SK-N-SH (cell line): ENCODE measurements around the gene WLS. TPM values are rescaled to one million over a fixed set of nuclear protein-coding genes. Genes with fewer than 3 reads are reported as not detected.

Experiments
- CTCF ChIA-PET: fragments of 300-600, 350-600 bp; formaldehyde crosslinking; extraction: SDS; loops from one replicate; lab custom pipeline; 2021; lab: Yijun Ruan, JAX
- POLR2A ChIA-PET: fragments of 350-600 bp; sonication (Branson Sonifier 250); formaldehyde crosslinking; extraction: SDS; loops from one replicate; lab custom pipeline; 2020; ENCODE audit warnings: antibody characterized with exemption, inconsistent platforms; lab: Yijun Ruan, JAX
- DNase-seq: peaks from one replicate; pipeline ENCODE4 v3.0.0; 2012
- H2AFZ ChIP-seq: fragments of 200-600 bp; sonication (generic); 2 replicates; pipeline ENCODE4 v1.8.1; 2016; ENCODE audit warnings: antibody characterized with exemption, mild to moderate bottlenecking, low read depth
- H3F3A ChIP-seq: fragments of 200-600 bp; sonication (generic); replicated peaks from 2 replicates; pipeline ENCODE3; 2016; ENCODE audit warnings: antibody characterized with exemption, mild to moderate bottlenecking; ENCODE audit not compliant: insufficient read depth
- H3K27ac ChIP-seq, 2 experiments: fragments of 200-500 bp in 1 of 2; fragments of 200-600 bp in 1 of 2; sonication (Bioruptor generic) in 1 of 2; sonication (generic), shearing (Covaris generic) in 1 of 2; 2 replicates each; pipeline versions ENCODE4 v1.5.1 to v1.6.1; 2014 to 2016; ENCODE audit warnings: low read depth in 2 of 2, inconsistent platforms in 1 of 2, low read length in 1 of 2, mild to moderate bottlenecking in 1 of 2, mixed read lengths in 1 of 2
- H3K27me3 ChIP-seq: fragments of 200-600 bp; sonication (generic), shearing (Covaris generic); 2 replicates; pipeline ENCODE4 v1.6.1; 2016; ENCODE audit warnings: mixed run types; ENCODE audit not compliant: insufficient read depth
- H3K36me3 ChIP-seq, 2 experiments: fragments of 200-500 bp in 1 of 2; fragments of 200-600 bp in 1 of 2; sonication (Bioruptor generic) in 1 of 2; sonication (generic) in 1 of 2; replicated peaks in 1 of 2; 2 replicates each; pipeline versions ENCODE3 to v1.5.1; 2014 to 2016; ENCODE audit warnings: low read length in 1 of 2, mild to moderate bottlenecking in 1 of 2; ENCODE audit not compliant: insufficient read depth in 2 of 2, control insufficient read depth in 1 of 2
- H3K4me1 ChIP-seq, 2 experiments: fragments of 200-500 bp in 1 of 2; fragments of 200-600 bp in 1 of 2; sonication (Bioruptor generic) in 1 of 2; sonication (generic), shearing (Covaris generic) in 1 of 2; 2 replicates each; pipeline versions ENCODE4 v1.5.1 to v1.6.1; 2014 to 2016; ENCODE audit warnings: low read depth in 1 of 2, low read length in 1 of 2, mixed run types in 1 of 2; ENCODE audit not compliant: insufficient read depth in 2 of 2, control insufficient read depth in 1 of 2
- H3K4me2 ChIP-seq: fragments of 200-600 bp; sonication (generic), shearing (Covaris generic); 2 replicates; pipeline ENCODE4 v1.6.1; 2017; ENCODE audit warnings: mixed run types
- H3K4me3 ChIP-seq, 2 experiments: fragments of 200-500 bp in 1 of 2; fragments of 200-600 bp in 1 of 2; sonication (Bioruptor generic) in 1 of 2; sonication (generic), shearing (Covaris generic) in 1 of 2; 2 replicates each; pipeline versions ENCODE4 v1.5.1 to v1.8.1; 2014 to 2016; ENCODE audit warnings: low read depth in 2 of 2, inconsistent platforms in 1 of 2, low read length in 1 of 2, mild to moderate bottlenecking in 1 of 2, mixed read lengths in 1 of 2, moderate library complexity in 1 of 2
- H3K79me2 ChIP-seq: fragments of 200-600 bp; sonication (generic); 2 replicates; pipeline ENCODE4 v1.8.1; 2017; ENCODE audit warnings: mild to moderate bottlenecking; ENCODE audit not compliant: insufficient read depth
- H3K9ac ChIP-seq: fragments of 200-600 bp; sonication (generic); 2 replicates; pipeline ENCODE4 v1.6.1; 2017; ENCODE audit warnings: mixed run types
- H3K9me2 ChIP-seq: fragments of 200-600 bp; sonication (generic); 2 replicates; pipeline ENCODE4 v1.6.1; 2017; ENCODE audit warnings: mixed run types
- H3K9me3 ChIP-seq: fragments of 200-600 bp; sonication (generic); 2 replicates; pipeline ENCODE4 v1.6.1; 2017; ENCODE audit warnings: mixed run types, mild to moderate bottlenecking, moderate library complexity
- H4K20me1 ChIP-seq: fragments of 200-600 bp; sonication (generic); 2 replicates; pipeline ENCODE4 v1.6.1; 2017; ENCODE audit warnings: mild to moderate bottlenecking, mixed run types; ENCODE audit not compliant: insufficient read depth
- EP300 ChIP-seq, 2 experiments: IDR thresholded peaks; 2 replicates each; pipeline versions ENCODE4 v1.4.0 to v1.6.1; 2012; ENCODE audit warnings: borderline replicate concordance in 1 of 2, low read depth in 1 of 2, low read length in 1 of 2
- EZH2phosphoT487 ChIP-seq: fragments of 200-600 bp; sonication (generic); IDR thresholded peaks from 2 replicates; pipeline ENCODE4 v1.6.1; 2017; ENCODE audit warnings: low read depth, mixed run types, mild to moderate bottlenecking, antibody characterized with exemption, moderate library complexity, borderline replicate concordance
- NFIC ChIP-seq: IDR thresholded peaks from 2 replicates; pipeline ENCODE4 v1.4.0; 2012; ENCODE audit warnings: borderline replicate concordance
- NRF1 ChIP-seq: IDR thresholded peaks from 2 replicates; pipeline ENCODE4 v1.6.1; 2012; ENCODE audit warnings: low read depth, mild to moderate bottlenecking, low read length
- RCOR1 ChIP-seq: fragments of 150-350 bp; IDR thresholded peaks from 2 replicates; pipeline ENCODE4 v1.6.1; 2017; ENCODE audit warnings: antibody characterized with exemption, low read length
- RFX5 ChIP-seq: IDR thresholded peaks from 2 replicates; pipeline ENCODE4 v1.6.1; 2012; ENCODE audit warnings: mild to moderate bottlenecking, improper control_type of control experiment, low read length
- RXRA ChIP-seq: IDR thresholded peaks from 2 replicates; pipeline ENCODE4 v1.4.0; 2012; ENCODE audit warnings: low read depth, mild to moderate bottlenecking, borderline replicate concordance
- SMC3 ChIP-seq: IDR thresholded peaks from 2 replicates; pipeline ENCODE4 v1.6.1; 2012; ENCODE audit warnings: low read depth, low read length, improper control_type of control experiment
- TEAD4 ChIP-seq: IDR thresholded peaks from 2 replicates; pipeline ENCODE4 v1.4.0; 2012; ENCODE audit warnings: mild to moderate bottlenecking, borderline replicate concordance; ENCODE audit not compliant: insufficient read depth
- WGBS: methylation state at CpG from one replicate; pipeline ENCODE4 v1.1.6; 2017; ENCODE audit warnings: low lambda C conversion rate; 5-methylcytosine and 5-hydroxymethylcytosine counted together
- polyA plus RNA-seq, 3 experiments: library from polyadenylated mRNA; depleted of rRNA; stranded (reverse); fragments of >200 nt; gene quantifications; 2 replicates each; pipeline ENCODE4 v1.2.3, GENCODE V29; 2012
- TF ChIP-seq, protein P1 (sequence below): IDR thresholded peaks from 2 replicates; pipeline ENCODE4 v1.4.0; 2012; ENCODE audit warnings: low read depth, borderline replicate concordance
- TF ChIP-seq, protein P2 (sequence below): IDR thresholded peaks from 2 replicates; pipeline ENCODE4 v1.4.0; 2012; ENCODE audit warnings: low read depth, borderline replicate concordance
- TF ChIP-seq, protein P3 (sequence below): IDR thresholded peaks from 2 replicates; pipeline ENCODE4 v1.6.1; 2012; ENCODE audit warnings: mild to moderate bottlenecking, low read depth, low read length, moderate library complexity
- TF ChIP-seq, protein P4 (sequence below): fragments of 150-350 bp; IDR thresholded peaks from 2 replicates; pipeline ENCODE4 v1.6.1; 2016; ENCODE audit warnings: mild to moderate bottlenecking, low read depth, low read length

The WLS gene
- polyA plus RNA-seq, 1 of the 3 experiments (the other 2 are of a cell fraction), result 69.0 TPM

DNA sequence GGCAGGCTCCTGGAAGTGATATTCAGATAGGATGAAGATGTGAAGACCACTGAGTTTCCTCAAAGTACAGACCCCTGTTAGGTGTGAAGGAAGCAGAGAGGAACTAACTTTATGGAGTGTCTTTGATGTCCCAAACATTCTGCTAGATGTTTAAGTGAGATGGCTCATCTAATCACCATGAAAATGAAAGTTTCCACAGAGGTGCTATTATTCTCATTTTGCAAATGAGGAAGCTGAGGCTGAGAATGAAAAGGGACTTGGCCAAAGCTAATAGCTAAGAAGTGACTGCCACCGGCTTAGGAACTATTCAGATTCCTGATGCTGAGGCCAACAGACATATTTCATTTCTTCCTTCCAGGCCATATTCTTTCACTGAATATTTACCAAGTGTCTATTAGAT is 45.9 kb upstream of the WLS start:
- POLR2A ChIA-PET, result no interaction called here
- no peaks in the 10 kb centered on the region for H3K9me3 ChIP-seq

DNA sequence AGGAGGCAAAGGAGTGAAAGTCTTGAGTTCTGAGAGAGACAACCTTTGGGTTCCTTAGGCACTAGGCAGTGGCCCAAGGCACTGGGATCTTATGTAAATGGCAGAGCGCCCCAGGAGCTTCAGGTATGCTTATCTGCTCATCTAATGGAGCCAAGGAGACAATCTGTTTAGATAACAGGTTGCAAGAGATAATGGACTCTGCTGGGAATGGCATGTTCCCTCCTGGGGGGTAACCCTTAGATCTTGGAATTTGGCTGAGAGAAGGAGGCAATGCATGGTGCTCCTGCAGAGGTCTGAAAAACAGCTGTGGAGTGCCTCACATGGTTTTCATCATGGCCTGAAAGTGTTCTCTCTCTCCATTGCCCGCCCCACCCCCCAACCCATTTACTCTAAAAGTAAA is 44.1 kb upstream of the WLS start:
- 29% methylated on average over 1 of the region's 2 CpGs for WGBS
- POLR2A ChIA-PET, result no interaction called here
- no peak overlapping the region for H3K9ac ChIP-seq

More for the DNA sequence above, 45.9 kb upstream of the WLS start:
- no peaks in the 10 kb centered on the region for H3K4me1 ChIP-seq
- DNase-seq, result no peak
- H3F3A ChIP-seq, result no peaks in the 10 kb centered on the region
- no peak overlapping the region for H3K27ac ChIP-seq
- no peak for TF ChIP-seq NFIC
- TF ChIP-seq, protein P1, sequence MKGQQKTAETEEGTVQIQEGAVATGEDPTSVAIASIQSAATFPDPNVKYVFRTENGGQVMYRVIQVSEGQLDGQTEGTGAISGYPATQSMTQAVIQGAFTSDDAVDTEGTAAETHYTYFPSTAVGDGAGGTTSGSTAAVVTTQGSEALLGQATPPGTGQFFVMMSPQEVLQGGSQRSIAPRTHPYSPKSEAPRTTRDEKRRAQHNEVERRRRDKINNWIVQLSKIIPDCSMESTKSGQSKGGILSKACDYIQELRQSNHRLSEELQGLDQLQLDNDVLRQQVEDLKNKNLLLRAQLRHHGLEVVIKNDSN, result no peak
- no peak for TF ChIP-seq SMC3
- TF ChIP-seq NRF1, result no peak
- TF ChIP-seq, all 33 proteins: peak for 0
- Histone ChIP-seq H3K4me2 (no peak overlapping the region), H3K36me3 (no peaks in the 10 kb centered on the region), H3K9ac (no peak overlapping the region), H3K79me2 (no peaks in the 10 kb centered on the region), H3K9me2 (no peaks in the 10 kb centered on the region), H3K4me3 (no peak overlapping the region), H4K20me1 (no peaks in the 10 kb centered on the region), H3K27me3 (no peaks in the 10 kb centered on the region), H2AFZ (no peak overlapping the region)
- 50% methylated on average over 1 of the region's 1 CpG for WGBS
- CTCF ChIA-PET, result no interaction called here

More for the DNA sequence above, 44.1 kb upstream of the WLS start:
- H3K4me3 ChIP-seq, result no peak overlapping the region
- no peaks in the 10 kb centered on the region for H3K36me3 ChIP-seq
- no peaks in the 10 kb centered on the region for H3F3A ChIP-seq
- no peaks in the 10 kb centered on the region for H3K9me2 ChIP-seq
- H3K27me3 ChIP-seq, result no peaks in the 10 kb centered on the region
- no peaks in the 10 kb centered on the region for H3K79me2 ChIP-seq
- H3K4me1 ChIP-seq, result no peaks in the 10 kb centered on the region
- no peaks in the 10 kb centered on the region for H4K20me1 ChIP-seq
- no peaks in the 10 kb centered on the region for H3K9me3 ChIP-seq
- CTCF ChIA-PET, result interaction anchor here (1.2 kb wide), 1 partner anchor 1280 kb away, joined by 3 read pairs; no protein-coding TSS in a partner anchor
- no peak overlapping the region for H3K4me2 ChIP-seq
- H3K27ac ChIP-seq, result no peak overlapping the region
- DNase-seq, result no peak
- TF ChIP-seq RXRA, result no peak
- TF ChIP-seq EZH2phosphoT487, result no peak
- no peak for TF ChIP-seq RCOR1
- TF ChIP-seq, protein P2, sequence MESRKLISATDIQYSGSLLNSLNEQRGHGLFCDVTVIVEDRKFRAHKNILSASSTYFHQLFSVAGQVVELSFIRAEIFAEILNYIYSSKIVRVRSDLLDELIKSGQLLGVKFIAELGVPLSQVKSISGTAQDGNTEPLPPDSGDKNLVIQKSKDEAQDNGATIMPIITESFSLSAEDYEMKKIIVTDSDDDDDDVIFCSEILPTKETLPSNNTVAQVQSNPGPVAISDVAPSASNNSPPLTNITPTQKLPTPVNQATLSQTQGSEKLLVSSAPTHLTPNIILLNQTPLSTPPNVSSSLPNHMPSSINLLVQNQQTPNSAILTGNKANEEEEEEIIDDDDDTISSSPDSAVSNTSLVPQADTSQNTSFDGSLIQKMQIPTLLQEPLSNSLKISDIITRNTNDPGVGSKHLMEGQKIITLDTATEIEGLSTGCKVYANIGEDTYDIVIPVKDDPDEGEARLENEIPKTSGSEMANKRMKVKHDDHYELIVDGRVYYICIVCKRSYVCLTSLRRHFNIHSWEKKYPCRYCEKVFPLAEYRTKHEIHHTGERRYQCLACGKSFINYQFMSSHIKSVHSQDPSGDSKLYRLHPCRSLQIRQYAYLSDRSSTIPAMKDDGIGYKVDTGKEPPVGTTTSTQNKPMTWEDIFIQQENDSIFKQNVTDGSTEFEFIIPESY, result no peak
- TF ChIP-seq RFX5, result no peak
- TF ChIP-seq, protein P3, sequence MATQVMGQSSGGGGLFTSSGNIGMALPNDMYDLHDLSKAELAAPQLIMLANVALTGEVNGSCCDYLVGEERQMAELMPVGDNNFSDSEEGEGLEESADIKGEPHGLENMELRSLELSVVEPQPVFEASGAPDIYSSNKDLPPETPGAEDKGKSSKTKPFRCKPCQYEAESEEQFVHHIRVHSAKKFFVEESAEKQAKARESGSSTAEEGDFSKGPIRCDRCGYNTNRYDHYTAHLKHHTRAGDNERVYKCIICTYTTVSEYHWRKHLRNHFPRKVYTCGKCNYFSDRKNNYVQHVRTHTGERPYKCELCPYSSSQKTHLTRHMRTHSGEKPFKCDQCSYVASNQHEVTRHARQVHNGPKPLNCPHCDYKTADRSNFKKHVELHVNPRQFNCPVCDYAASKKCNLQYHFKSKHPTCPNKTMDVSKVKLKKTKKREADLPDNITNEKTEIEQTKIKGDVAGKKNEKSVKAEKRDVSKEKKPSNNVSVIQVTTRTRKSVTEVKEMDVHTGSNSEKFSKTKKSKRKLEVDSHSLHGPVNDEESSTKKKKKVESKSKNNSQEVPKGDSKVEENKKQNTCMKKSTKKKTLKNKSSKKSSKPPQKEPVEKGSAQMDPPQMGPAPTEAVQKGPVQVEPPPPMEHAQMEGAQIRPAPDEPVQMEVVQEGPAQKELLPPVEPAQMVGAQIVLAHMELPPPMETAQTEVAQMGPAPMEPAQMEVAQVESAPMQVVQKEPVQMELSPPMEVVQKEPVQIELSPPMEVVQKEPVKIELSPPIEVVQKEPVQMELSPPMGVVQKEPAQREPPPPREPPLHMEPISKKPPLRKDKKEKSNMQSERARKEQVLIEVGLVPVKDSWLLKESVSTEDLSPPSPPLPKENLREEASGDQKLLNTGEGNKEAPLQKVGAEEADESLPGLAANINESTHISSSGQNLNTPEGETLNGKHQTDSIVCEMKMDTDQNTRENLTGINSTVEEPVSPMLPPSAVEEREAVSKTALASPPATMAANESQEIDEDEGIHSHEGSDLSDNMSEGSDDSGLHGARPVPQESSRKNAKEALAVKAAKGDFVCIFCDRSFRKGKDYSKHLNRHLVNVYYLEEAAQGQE, result no peak
- no peak for TF ChIP-seq NRF1
- TF ChIP-seq, protein P1, result no peak
- TF ChIP-seq, protein P4, sequence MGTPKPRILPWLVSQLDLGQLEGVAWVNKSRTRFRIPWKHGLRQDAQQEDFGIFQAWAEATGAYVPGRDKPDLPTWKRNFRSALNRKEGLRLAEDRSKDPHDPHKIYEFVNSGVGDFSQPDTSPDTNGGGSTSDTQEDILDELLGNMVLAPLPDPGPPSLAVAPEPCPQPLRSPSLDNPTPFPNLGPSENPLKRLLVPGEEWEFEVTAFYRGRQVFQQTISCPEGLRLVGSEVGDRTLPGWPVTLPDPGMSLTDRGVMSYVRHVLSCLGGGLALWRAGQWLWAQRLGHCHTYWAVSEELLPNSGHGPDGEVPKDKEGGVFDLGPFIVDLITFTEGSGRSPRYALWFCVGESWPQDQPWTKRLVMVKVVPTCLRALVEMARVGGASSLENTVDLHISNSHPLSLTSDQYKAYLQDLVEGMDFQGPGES, result no peak
- TF ChIP-seq EP300 (IDR thresholded peaks at IDR 0.05; ENCODE audit: borderline replicate concordance in 1 of 2, low read depth in 1 of 2, low read length in 1 of 2), result no peak
- no peak for TF ChIP-seq TEAD4
- H2AFZ ChIP-seq, result no peak overlapping the region
